Right lobe of liver (tissue), 6 donors: ENCODE data around the gene ADTRP. TPM values are rescaled to one million over a fixed set of nuclear protein-coding genes. Genes with fewer than 3 reads are reported as not detected.

Experiments used
- ATAC-seq, 4 donors: fragments of 200-7000 bp; cut with Tn5 transposase; one replicate each; pipeline ENCODE4 v1.9.1; 2020; ENCODE audit warnings: mild to moderate bottlenecking in 4 of 4, moderate library complexity in 4 of 4
- DNase-seq, 3 donors: peaks; one replicate each; pipeline ENCODE4 v3.0.0-alpha.2; 2020
- H3K27ac ChIP-seq, 3 donors: fragments of 200-600 bp; one replicate each; pipeline ENCODE4 v1.8.0; 2022
- H3K27me3 ChIP-seq, 2 donors: fragments of 200-600 bp; one replicate each; pipeline ENCODE4 v1.8.0; 2022
- H3K36me3 ChIP-seq, 4 donors: fragments of 200-600 bp; sonication (generic) in 1 of 4; one replicate each; pipeline versions ENCODE4 v1.5.1 to v1.8.0; 2017 to 2022; ENCODE audit warnings: control low read depth in 1 of 4
- H3K4me1 ChIP-seq, 4 donors: fragments of 200-600 bp; sonication (generic) in 1 of 4; one replicate each; pipeline versions ENCODE4 v1.5.1 to v1.8.0; 2017 to 2022; ENCODE audit warnings: control low read depth in 1 of 4
- H3K4me3 ChIP-seq, 3 donors: fragments of 200-600 bp; one replicate each; pipeline ENCODE4 v1.8.0; 2022
- H3K9me3 ChIP-seq, 4 donors: fragments of 200-600 bp; sonication (generic) in 1 of 4; one replicate each; pipeline versions ENCODE4 v1.5.1 to v1.8.0; 2017 to 2022; ENCODE audit warnings: control low read depth in 1 of 4
- CTCF ChIP-seq, 4 donors: fragments of 200-600 bp in 3 of 4; fragments of 450-650 bp in 1 of 4; IDR thresholded peaks; one replicate each; pipeline versions ENCODE4 v1.5.1 to v1.8.0; 2016 to 2022; ENCODE audit warnings: antibody characterized with exemption in 4 of 4, mild to moderate bottlenecking in 2 of 4
- POLR2A ChIP-seq: fragments of 450-650 bp; IDR thresholded peaks from one replicate; pipeline ENCODE4 v1.6.1; 2017; ENCODE audit warnings: antibody characterized with exemption, mild to moderate bottlenecking
- WGBS: methylation state at CpG from one replicate; pipeline ENCODE4 v1.1.6; 2018; ENCODE audit warnings: low coverage, low lambda C conversion rate; ENCODE audit not compliant: insufficient coverage; ENCODE audit errors: missing lambda C conversion rate; 5-methylcytosine and 5-hydroxymethylcytosine counted together
- intact Hi-C, 2 donors: fragments of 100-400 bp; cut with DNase I; formaldehyde crosslinking; loops; one replicate each; pipeline versions ENCODE4 v1.11.2 to v1.14.1; 2022
- total RNA-seq, 6 experiments: library from RNA; depleted of rRNA in 2 of 6; stranded (reverse); fragments of >200 nt in 2 of 6; fragmentation: NEBNext Ultra II Directional in 3 of 6; extraction: Animal tissue kit (Norgen Biotek cat#: 25700) in 3 of 6; gene quantifications; one replicate each; pipeline versions ENCODE4 v1.1.0 to v1.2.4, GENCODE V29; 2016 to 2023
- donor health status: DM: no; HTN: yes; CAD: no.
- donor health status: DM: no; HTN: no; CAD: no.
- donor health status: DM: no; HTN: no; CAD: no.
- donor health status: DM: no; HTN: yes; CAD: no.
- donor health status: DM: no; HTN: yes; CAD: no.

The ADTRP gene
- total RNA-seq, 6 experiments from 2014 or later = 0.46 to 1.9 (median 0.92) TPM; not detected in 1

- DNase-seq = no peak
- no peak for TF ChIP-seq POLR2A
- TF ChIP-seq CTCF (IDR thresholded peaks at IDR 0.05) = no peak
- no peaks in the 10 kb centered on the region for H3K4me1 ChIP-seq
- intact Hi-C loops = no loop called here
- no peaks in the 10 kb centered on the region for H3K9me3 ChIP-seq
- H3K4me3 ChIP-seq = no peak overlapping the region
- H3K27me3 ChIP-seq = no peaks in the 10 kb centered on the region
- ATAC-seq = no peak
- H3K36me3 ChIP-seq = no peaks in the 10 kb centered on the region
- no peak overlapping the region for H3K27ac ChIP-seq
Measured at GRCh38 chr6:11714798-11715285, 63.8 kb downstream of the ADTRP start.

GRCh38 chr6:11714116-11714797 is 64.3 kb downstream of the ADTRP start:
- 43% methylated on average over 6 of the region's 6 CpGs for WGBS
- no peak overlapping the region for H3K4me3 ChIP-seq
- H3K36me3 ChIP-seq = no peaks in the 10 kb centered on the region
- intact Hi-C loops = no loop called here
- ATAC-seq = no peak
- no peak for DNase-seq
- H3K27me3 ChIP-seq = no peaks in the 10 kb centered on the region
- TF ChIP-seq POLR2A = no peak
- no peak for TF ChIP-seq CTCF (IDR thresholded peaks at IDR 0.05)
- H3K27ac ChIP-seq = no peak overlapping the region
- no peaks in the 10 kb centered on the region for H3K9me3 ChIP-seq
- H3K4me1 ChIP-seq = no peaks in the 10 kb centered on the region

GRCh38 chr6:11712760-11713159 is 65.8 kb downstream of the ADTRP start:
- intact Hi-C loops = no loop called here
- 32% methylated on average over 6 of the region's 6 CpGs for WGBS
- no peaks in the 10 kb centered on the region for H3K36me3 ChIP-seq
- no peak overlapping the region for H3K27ac ChIP-seq
- ATAC-seq (peak; percentile 53 to 87 (median 80)), DNase-seq (peak in 1 of 3 donors; percentile 49)
- no peak overlapping the region for H3K4me3 ChIP-seq
- H3K9me3 ChIP-seq = no peaks in the 10 kb centered on the region
- TF ChIP-seq CTCF (IDR thresholded peaks at IDR 0.05) (no peak), POLR2A (no peak)
- H3K27me3 ChIP-seq = no peaks in the 10 kb centered on the region
- H3K4me1 ChIP-seq = no peaks in the 10 kb centered on the region

- TF ChIP-seq POLR2A (no peak), CTCF (IDR thresholded peaks at IDR 0.05) (no peak)
- Histone ChIP-seq H3K27me3 (no peaks in the 10 kb centered on the region), H3K36me3 (no peaks in the 10 kb centered on the region), H3K4me3 (no peak overlapping the region), H3K27ac (no peak overlapping the region), H3K9me3 (no peaks in the 10 kb centered on the region), H3K4me1 (no peaks in the 10 kb centered on the region)
- ATAC-seq (no peak), DNase-seq (no peak)
- intact Hi-C loops = no loop called here
- 61% methylated on average over 7 of the region's 10 CpGs for WGBS
Measured at GRCh38 chr6:11711984-11712711, 66.5 kb downstream of the ADTRP start.
